ENCODE measurements around the gene RAPGEF1.

DNA sequence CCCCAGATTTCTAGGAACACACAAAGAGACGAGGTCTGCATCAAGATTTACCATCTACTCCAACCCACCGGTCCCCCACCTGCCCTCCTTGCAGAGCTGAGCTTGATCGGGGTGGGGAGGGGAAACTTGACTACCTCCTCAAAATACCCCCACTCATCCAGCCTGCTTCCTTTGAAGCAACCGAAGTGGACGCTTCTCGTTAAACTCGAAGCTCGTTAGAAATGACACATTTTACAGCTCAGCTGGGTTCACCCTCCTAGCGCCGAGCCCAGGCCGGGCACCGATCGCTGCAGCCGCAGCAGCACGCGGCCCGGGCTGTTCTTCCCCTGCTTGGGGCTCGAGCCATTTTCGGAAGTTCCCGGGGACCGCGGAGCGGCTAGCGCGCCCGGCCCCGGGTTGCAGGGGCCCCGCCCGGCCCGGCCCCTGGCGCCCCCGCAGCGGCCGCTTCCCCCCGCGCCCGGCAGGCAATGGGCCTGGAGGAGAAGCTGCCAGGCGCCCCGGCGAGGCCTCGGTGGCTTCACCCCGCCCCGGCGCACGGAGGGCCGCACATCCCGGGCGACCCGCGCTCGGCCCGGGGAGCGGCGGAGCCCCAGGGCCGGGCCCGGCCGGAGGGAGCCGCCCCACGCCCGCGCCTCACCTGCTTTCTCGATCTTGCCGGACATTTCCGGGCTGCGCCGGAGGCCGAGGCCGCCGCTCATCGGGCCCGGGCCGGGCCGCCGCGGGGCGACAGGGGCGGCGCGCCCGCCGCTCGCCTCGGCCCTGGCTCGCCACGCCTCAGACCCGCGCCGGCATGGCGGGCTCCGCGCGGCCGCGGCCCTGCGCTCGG lies 530 bp downstream of the RAPGEF1 start:
- TF ChIP-seq, protein P1, sequence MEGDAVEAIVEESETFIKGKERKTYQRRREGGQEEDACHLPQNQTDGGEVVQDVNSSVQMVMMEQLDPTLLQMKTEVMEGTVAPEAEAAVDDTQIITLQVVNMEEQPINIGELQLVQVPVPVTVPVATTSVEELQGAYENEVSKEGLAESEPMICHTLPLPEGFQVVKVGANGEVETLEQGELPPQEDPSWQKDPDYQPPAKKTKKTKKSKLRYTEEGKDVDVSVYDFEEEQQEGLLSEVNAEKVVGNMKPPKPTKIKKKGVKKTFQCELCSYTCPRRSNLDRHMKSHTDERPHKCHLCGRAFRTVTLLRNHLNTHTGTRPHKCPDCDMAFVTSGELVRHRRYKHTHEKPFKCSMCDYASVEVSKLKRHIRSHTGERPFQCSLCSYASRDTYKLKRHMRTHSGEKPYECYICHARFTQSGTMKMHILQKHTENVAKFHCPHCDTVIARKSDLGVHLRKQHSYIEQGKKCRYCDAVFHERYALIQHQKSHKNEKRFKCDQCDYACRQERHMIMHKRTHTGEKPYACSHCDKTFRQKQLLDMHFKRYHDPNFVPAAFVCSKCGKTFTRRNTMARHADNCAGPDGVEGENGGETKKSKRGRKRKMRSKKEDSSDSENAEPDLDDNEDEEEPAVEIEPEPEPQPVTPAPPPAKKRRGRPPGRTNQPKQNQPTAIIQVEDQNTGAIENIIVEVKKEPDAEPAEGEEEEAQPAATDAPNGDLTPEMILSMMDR (IDR thresholded peaks at IDR 0.05) = no peak
- TF ChIP-seq POLR2A (IDR thresholded peaks at IDR 0.05) (no peak), POLR2AphosphoS5 (IDR thresholded peaks at IDR 0.05; ENCODE audit: insufficient read depth in 1 of 2, low read depth in 1 of 2) (peak in 1 of 2 donors; percentile 28)

Data from vagina (tissue), 2 donors.